Naive thymus-derived CD4-positive, alpha-beta T cell (primary cell): Measurements from ENCODE around the gene SERPINE2. TPM values are rescaled to one million over a fixed set of nuclear protein-coding genes. Genes with fewer than 3 reads are reported as not detected.

Experiments used
- ATAC-seq: fragments of 150-1000 bp; cut with Tn5 transposase; 2 replicates; pipeline ENCODE4 v1.10.0; 2021; ENCODE audit warnings: mild to moderate bottlenecking, moderate library complexity
- CTCF ChIA-PET: fragments of 350-600 bp; sonication (Branson Sonifier 250); formaldehyde crosslinking; loops from one replicate; lab custom pipeline; 2021; ENCODE audit warnings: antibody characterized with exemption; lab: Charles Lee
- POLR2A ChIA-PET: fragments of 350-600 bp; sonication (Branson Sonifier 250); formaldehyde crosslinking; loops from one replicate; lab custom pipeline; 2021; ENCODE audit warnings: antibody characterized with exemption, inconsistent platforms; lab: Charles Lee
- DNase-seq, 9 donors: peaks; one replicate each; pipeline versions ENCODE4 v3.0.0 to v3.0.0-alpha.2; 2020 to 2022; ENCODE audit warnings: mixed read lengths in 1 of 9
- H3K27ac ChIP-seq: one replicate; pipeline ENCODE4 v1.7.0; 2013; ENCODE audit warnings: mild to moderate bottlenecking, low read depth, low read length, moderate library complexity
- H3K27me3 ChIP-seq, 2 donors: one replicate each; pipeline ENCODE4 v1.7.0; 2013; ENCODE audit warnings: low read length in 2 of 2, mild to moderate bottlenecking in 2 of 2, moderate library complexity in 2 of 2; ENCODE audit not compliant: control insufficient read depth in 2 of 2, insufficient read depth in 2 of 2
- H3K36me3 ChIP-seq, 3 experiments: 1 replicate in 2 of 3; 2 replicates in 1 of 3; pipeline ENCODE4 v1.7.0; 2013; ENCODE audit warnings: low read length in 3 of 3, mild to moderate bottlenecking in 3 of 3, moderate library complexity in 1 of 3; ENCODE audit not compliant: insufficient read depth in 3 of 3, control insufficient read depth in 2 of 3
- H3K4me1 ChIP-seq, 2 donors: one replicate each; pipeline ENCODE4 v1.7.0; 2013; ENCODE audit warnings: low read length in 2 of 2, mild to moderate bottlenecking in 2 of 2, moderate library complexity in 1 of 2; ENCODE audit not compliant: control insufficient read depth in 2 of 2, insufficient read depth in 2 of 2
- H3K4me3 ChIP-seq: 2 replicates; pipeline ENCODE4 v1.7.0; 2013; ENCODE audit warnings: mild to moderate bottlenecking, low read length
- H3K9me3 ChIP-seq, 3 experiments: 1 replicate in 2 of 3; 2 replicates in 1 of 3; pipeline ENCODE4 v1.7.0; 2013; ENCODE audit warnings: low read length in 3 of 3; ENCODE audit not compliant: control insufficient read depth in 2 of 3
- H3K27ac Mint-ChIP-seq, 9 donors: one replicate each; pipeline ENCODE4 v1.8.0; 2020 to 2022; ENCODE audit warnings: mixed read lengths in 9 of 9, mild to moderate bottlenecking in 8 of 9, moderate library complexity in 5 of 9, inconsistent platforms in 2 of 9
- H3K27me3 Mint-ChIP-seq, 5 donors: one replicate each; pipeline ENCODE4 v1.8.0; 2021 to 2022; ENCODE audit warnings: mixed read lengths in 5 of 5, mild to moderate bottlenecking in 1 of 5
- H3K36me3 Mint-ChIP-seq, 5 donors: one replicate each; pipeline ENCODE4 v1.8.0; 2020 to 2022; ENCODE audit warnings: mixed read lengths in 5 of 5, mild to moderate bottlenecking in 3 of 5, inconsistent platforms in 1 of 5
- H3K4me1 Mint-ChIP-seq, 7 donors: one replicate each; pipeline ENCODE4 v1.8.0; 2020 to 2022; ENCODE audit warnings: mixed read lengths in 7 of 7, mild to moderate bottlenecking in 3 of 7, inconsistent platforms in 1 of 7
- H3K4me3 Mint-ChIP-seq, 10 donors: one replicate each; pipeline ENCODE4 v1.8.0; 2020 to 2022; ENCODE audit warnings: mild to moderate bottlenecking in 10 of 10, mixed read lengths in 10 of 10, moderate library complexity in 6 of 10, inconsistent platforms in 2 of 10
- H3K9me3 Mint-ChIP-seq, 11 donors: one replicate each; pipeline ENCODE4 v1.8.0; 2020 to 2022; ENCODE audit warnings: mixed read lengths in 11 of 11, mild to moderate bottlenecking in 4 of 11, inconsistent platforms in 1 of 11, moderate library complexity in 1 of 11
- intact Hi-C, 2 donors: fragments of 100-400 bp; cut with micrococcal nuclease; formaldehyde crosslinking; loops; one replicate each; pipeline ENCODE4 v1.15.1; 2023
- polyA plus RNA-seq, 2 donors: library from polyadenylated mRNA; unstranded; fragments of 300-500 nt; fragmentation: Illumina TruSeq; gene quantifications; one replicate each; pipeline ENCODE4 v1.2.3, GENCODE V29; 2021
- total RNA-seq, 6 experiments: library from RNA in 5 of 6; stranded (reverse) in 5 of 6; gene quantifications; 1 replicate in 5 of 6; 2 replicates in 1 of 6; pipeline ENCODE4 v1.2.3 and lab custom pipeline; 2021 to 2026

SERPINE2 gene
- total and polyA plus RNA-seq, 7 experiments from 2014 or later = 5.2 to 46.7 (median 14.7) TPM

DNA sequence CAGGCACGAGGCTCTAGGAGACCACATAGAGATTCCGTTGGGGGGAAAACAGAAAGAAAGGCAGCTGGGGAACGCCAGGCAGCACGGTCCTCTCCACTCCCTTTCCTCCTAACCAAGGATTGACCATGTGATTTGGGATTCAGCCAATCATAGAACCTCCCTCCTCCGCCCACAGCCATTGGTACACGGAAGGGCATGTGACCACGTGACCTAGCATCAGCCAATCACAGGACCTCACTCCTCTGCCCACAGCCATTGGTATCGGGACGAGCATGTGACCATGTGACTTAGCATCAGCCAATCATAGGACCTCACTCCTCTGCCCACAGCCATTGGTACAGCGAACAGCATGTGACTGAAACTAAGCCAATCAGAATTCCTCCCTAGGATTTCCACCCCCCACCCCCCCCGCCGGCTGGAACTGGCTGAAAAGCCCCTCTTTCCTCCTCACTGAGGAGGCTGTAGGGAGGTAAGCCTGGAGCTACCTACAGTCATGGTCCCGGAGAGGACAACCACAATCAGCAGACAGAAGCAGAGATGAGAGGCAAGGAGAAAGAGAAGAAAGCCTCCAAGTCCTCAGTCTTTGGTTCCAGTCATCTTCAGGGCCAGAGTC, 7.6 kb downstream of the SERPINE2 start:
- no peaks in the 10 kb centered on the region for H3K36me3 ChIP-seq
- H3K4me3 ChIP-seq = no peak overlapping the region
- intact Hi-C loops = loop anchor here in 1 of 2 donors (10.0 kb wide), 1 partner anchor 197 kb away; the partner anchor contains the start of gene AP1S3
- ATAC-seq (no peak), DNase-seq (no peak)
- CTCF ChIA-PET = interaction anchor here (1.1 kb wide), 1 partner anchor 337 kb away, joined by 3 read pairs; no protein-coding TSS in a partner anchor
- Mint-ChIP-seq H3K36me3 (peaks cover 0 to 19% (median 0%) of the 10 kb centered on the region in 5 donors), H3K27me3 (peaks cover 0 to 13% (median 0%) of the 10 kb centered on the region in 5 donors), H3K27ac (peak overlapping the region in 4 of 9 donors; percentile 20 to 56 (median 37)), H3K4me1 (peaks cover 17 to 75% (median 56%) of the 10 kb centered on the region in 7 donors), H3K4me3 (peak overlapping the region in 1 of 10 donors; percentile 34), H3K9me3 (peaks cover 0 to 2% (median 0%) of the 10 kb centered on the region in 11 donors)
- POLR2A ChIA-PET = interaction anchor here (0.7 kb wide), 1 partner anchor 11 kb away, joined by 3 read pairs; no protein-coding TSS in a partner anchor
- H3K27ac ChIP-seq = no peak overlapping the region
- H3K4me1 ChIP-seq = peaks cover 0 to 27% of the 10 kb centered on the region in 2 donors
- H3K27me3 ChIP-seq = peaks cover 0 to 6% of the 10 kb centered on the region in 2 donors
- no peaks in the 10 kb centered on the region for H3K9me3 ChIP-seq

DNA sequence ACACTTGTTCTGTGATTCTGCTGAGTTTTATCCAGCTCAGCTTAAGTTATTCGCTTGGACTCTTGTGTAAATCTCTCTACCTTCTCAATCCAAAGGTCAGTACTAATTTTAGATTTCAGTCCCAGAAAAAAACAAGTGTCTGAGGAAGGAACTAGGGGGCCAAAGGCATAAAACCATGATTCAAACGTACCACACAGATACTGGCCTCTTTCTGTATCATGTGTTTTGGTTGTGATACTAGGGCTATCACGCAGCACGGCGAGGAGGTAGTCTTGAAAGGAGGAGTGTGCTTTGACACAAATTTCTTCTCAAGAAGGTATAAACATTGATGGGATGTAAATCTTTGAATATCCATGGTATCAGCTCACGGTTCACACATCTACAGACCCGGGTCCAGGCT, 8.3 kb downstream of the SERPINE2 start:
- Histone ChIP-seq H3K4me1 (peaks cover 0 to 34% of the 10 kb centered on the region in 2 donors), H3K27ac (no peak overlapping the region), H3K36me3 (no peaks in the 10 kb centered on the region), H3K27me3 (peaks cover 0 to 6% of the 10 kb centered on the region in 2 donors), H3K4me3 (no peak overlapping the region), H3K9me3 (no peaks in the 10 kb centered on the region)
- POLR2A ChIA-PET = no interaction called here
- intact Hi-C loops = loop anchor here in 1 of 2 donors (10.0 kb wide), 1 partner anchor 196 kb away; the partner anchor contains the start of gene AP1S3
- CTCF ChIA-PET = no interaction called here
- no peak for ATAC-seq
- Mint-ChIP-seq H3K4me1 (peaks cover 22 to 77% (median 61%) of the 10 kb centered on the region in 7 donors), H3K9me3 (peaks cover 0 to 4% (median 0%) of the 10 kb centered on the region in 11 donors), H3K27ac (no peak overlapping the region), H3K36me3 (peaks cover 0 to 25% (median 0%) of the 10 kb centered on the region in 5 donors), H3K27me3 (peaks cover 0 to 10% (median 0%) of the 10 kb centered on the region in 5 donors), H3K4me3 (no peak overlapping the region)
- no peak for DNase-seq

DNA sequence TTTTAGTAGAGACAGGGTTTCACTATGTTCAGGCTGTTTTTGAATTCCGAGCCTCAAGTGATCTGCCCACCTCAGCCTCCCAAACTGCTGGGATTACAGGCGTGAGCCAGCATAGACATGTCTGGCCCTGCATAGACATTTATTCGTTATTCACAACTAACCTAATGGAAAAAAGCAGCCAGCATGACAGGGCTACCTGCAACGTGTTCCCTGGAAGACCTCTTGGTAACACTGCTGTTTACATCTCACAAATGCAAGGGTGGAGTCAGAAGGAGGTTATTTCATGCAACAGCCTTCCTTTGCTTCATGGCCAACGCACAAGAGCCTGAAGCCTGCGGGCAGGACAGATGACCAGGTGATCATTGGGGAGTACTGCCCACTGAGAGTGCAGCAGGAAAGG, 9.2 kb downstream of the SERPINE2 start:
- ChIA-PET CTCF (no interaction called here), POLR2A (no interaction called here)
- Mint-ChIP-seq H3K4me1 (peaks cover 30 to 86% (median 70%) of the 10 kb centered on the region in 7 donors), H3K27me3 (peaks cover 0 to 10% (median 0%) of the 10 kb centered on the region in 5 donors), H3K36me3 (peaks cover 0 to 28% (median 0%) of the 10 kb centered on the region in 5 donors), H3K9me3 (peaks cover 0 to 8% (median 0%) of the 10 kb centered on the region in 11 donors), H3K4me3 (peak overlapping the region in 1 of 10 donors; percentile 9), H3K27ac (peak overlapping the region in 1 of 9 donors; percentile 41)
- no peak overlapping the region for H3K4me3 ChIP-seq
- H3K4me1 ChIP-seq = peaks cover 0 to 43% of the 10 kb centered on the region in 2 donors
- ATAC-seq (no peak), DNase-seq (no peak)
- peaks cover 0 to 6% of the 10 kb centered on the region in 2 donors for H3K27me3 ChIP-seq
- no peaks in the 10 kb centered on the region for H3K36me3 ChIP-seq
- H3K27ac ChIP-seq = no peak overlapping the region
- intact Hi-C loops = loop anchor here (10.0 kb wide), 2 partner anchors 195 to 495 kb away; partner anchors contain the start of gene AP1S3 (in 1 of the 2)
- no peaks in the 10 kb centered on the region for H3K9me3 ChIP-seq

DNA sequence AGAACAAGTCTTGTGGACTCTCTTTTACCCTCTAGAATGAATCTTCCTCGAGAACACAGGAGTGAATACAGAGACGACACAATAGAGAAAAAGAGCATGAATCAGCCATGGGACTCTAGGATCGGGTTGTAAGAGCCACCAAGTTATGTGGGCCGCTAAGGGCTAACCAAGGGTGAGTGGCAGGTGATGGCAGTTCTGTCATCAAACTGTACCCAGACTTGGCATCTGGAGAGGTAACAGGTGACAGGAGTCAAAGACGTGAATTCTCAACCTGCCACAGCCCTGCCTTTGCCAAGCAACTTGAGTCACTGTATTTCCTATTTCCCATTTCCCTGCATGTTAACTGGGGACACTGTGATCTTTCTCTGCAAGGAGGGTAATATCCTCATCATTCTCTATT, 11.2 kb downstream of the SERPINE2 start:
- H3K36me3 ChIP-seq = no peaks in the 10 kb centered on the region
- H3K9me3 ChIP-seq = no peaks in the 10 kb centered on the region
- intact Hi-C loops = loop anchor here in 1 of 2 donors (2.0 to 10.0 kb wide), 2 partner anchors 497 to 557 kb away; partner anchors contain the start of gene CUL3
- peaks cover 0 to 60% of the 10 kb centered on the region in 2 donors for H3K4me1 ChIP-seq
- peak overlapping the region; percentile 66 to 96 (median 92) for H3K27ac Mint-ChIP-seq
- H3K9me3 Mint-ChIP-seq = peaks cover 0 to 8% (median 0%) of the 10 kb centered on the region in 11 donors
- no peak overlapping the region for H3K27ac ChIP-seq
- H3K4me3 Mint-ChIP-seq = peak overlapping the region in 9 of 10 donors; percentile 2 to 86 (median 49)
- ChIA-PET CTCF (no interaction called here), POLR2A (no interaction called here)
- DNase-seq = no peak
- no peak for ATAC-seq
- H3K36me3 Mint-ChIP-seq = peaks cover 0 to 26% (median 0%) of the 10 kb centered on the region in 5 donors
- H3K4me3 ChIP-seq = no peak overlapping the region
- peaks cover 40 to 90% (median 75%) of the 10 kb centered on the region in 7 donors for H3K4me1 Mint-ChIP-seq
- H3K27me3 ChIP-seq = peaks cover 0 to 6% of the 10 kb centered on the region in 2 donors
- no peaks in the 10 kb centered on the region for H3K27me3 Mint-ChIP-seq

DNA sequence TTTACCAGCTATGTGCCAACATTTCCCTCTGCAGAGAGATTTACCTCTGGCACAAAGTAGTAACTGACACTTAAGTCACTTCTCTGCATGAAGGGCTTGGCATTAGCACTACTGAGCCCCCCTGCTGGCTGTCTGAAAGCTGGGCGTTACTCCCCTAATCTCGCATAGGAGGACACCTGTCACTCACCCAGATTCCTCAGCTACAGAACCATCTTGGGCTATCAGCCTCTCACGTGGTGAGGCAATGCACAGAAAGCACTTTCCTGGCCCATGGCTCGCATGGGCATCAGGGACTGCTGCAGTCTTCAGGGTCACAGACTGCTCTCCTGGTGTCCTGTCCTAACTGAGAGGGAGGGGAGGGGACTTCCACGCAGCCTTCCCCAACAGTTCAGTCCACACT, 12.0 kb downstream of the SERPINE2 start:
- Histone ChIP-seq H3K36me3 (no peaks in the 10 kb centered on the region), H3K4me3 (no peak overlapping the region), H3K9me3 (no peaks in the 10 kb centered on the region), H3K27me3 (no peaks in the 10 kb centered on the region), H3K27ac (peak overlapping the region; percentile 56), H3K4me1 (peaks cover 0 to 56% of the 10 kb centered on the region in 2 donors)
- Mint-ChIP-seq H3K4me3 (peak overlapping the region in 4 of 10 donors; percentile 34 to 86 (median 67)), H3K9me3 (peaks cover 0 to 8% (median 0%) of the 10 kb centered on the region in 11 donors), H3K27me3 (no peaks in the 10 kb centered on the region), H3K4me1 (peaks cover 40 to 88% (median 72%) of the 10 kb centered on the region in 7 donors), H3K36me3 (peaks cover 0 to 26% (median 0%) of the 10 kb centered on the region in 5 donors), H3K27ac (peak overlapping the region in 8 of 9 donors; percentile 66 to 96 (median 90))
- CTCF ChIA-PET = interaction anchor here (1.5 kb wide), 1 partner anchor 34 kb away, joined by 9 read pairs; no protein-coding TSS in a partner anchor
- intact Hi-C loops = loop anchor here in 1 of 2 donors (2.0 to 10.0 kb wide), 2 partner anchors 498 to 558 kb away; partner anchors contain the start of gene CUL3
- DNase-seq (no peak), ATAC-seq (no peak)
- POLR2A ChIA-PET = interaction anchor here (0.8 to 1.0 kb wide), 2 partner anchors 8 to 69 kb away, joined by 3 to 5 read pairs; no protein-coding TSS in a partner anchor

DNA sequence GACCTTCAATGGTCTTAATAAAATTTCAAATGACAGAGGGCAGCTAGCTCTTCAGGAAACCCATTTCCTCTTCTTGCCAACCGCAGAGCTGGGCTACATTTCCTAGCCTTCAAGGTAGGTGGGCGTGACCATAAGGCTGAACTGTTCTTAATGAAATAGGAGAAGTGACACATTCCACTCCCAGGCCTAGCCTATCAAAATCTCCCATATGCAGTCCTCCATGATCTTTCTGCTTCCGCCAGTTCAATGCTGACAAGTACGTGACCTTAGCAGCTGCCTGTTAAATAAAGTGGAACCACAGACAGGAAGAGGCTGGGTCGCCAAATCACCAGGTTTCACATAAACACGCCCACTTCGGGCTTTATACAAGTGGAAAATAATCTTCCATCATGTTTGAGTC, 13.2 kb downstream of the SERPINE2 start:
- Mint-ChIP-seq H3K27me3 (no peaks in the 10 kb centered on the region), H3K4me1 (peaks cover 37 to 86% (median 70%) of the 10 kb centered on the region in 7 donors), H3K9me3 (peaks cover 0 to 9% (median 0%) of the 10 kb centered on the region in 11 donors), H3K4me3 (peak overlapping the region; percentile 31 to 86 (median 60)), H3K27ac (peak overlapping the region; percentile 85 to 96 (median 92)), H3K36me3 (peaks cover 0 to 29% (median 3%) of the 10 kb centered on the region in 5 donors)
- H3K9me3 ChIP-seq = no peaks in the 10 kb centered on the region
- H3K27ac ChIP-seq = peak overlapping the region; percentile 56
- POLR2A ChIA-PET = no interaction called here
- ATAC-seq = peak; percentile 93
- intact Hi-C loops = loop anchor here (1.0 to 10.0 kb wide), 6 partner anchors 12 to 559 kb away; partner anchors contain the start of genes CUL3 (in 2 of the 2) and MRPL44 (in 2 of the 2)
- peak in 8 of 9 donors; percentile 47 to 78 (median 68) for DNase-seq
- H3K4me3 ChIP-seq = no peak overlapping the region
- no peaks in the 10 kb centered on the region for H3K36me3 ChIP-seq
- H3K4me1 ChIP-seq = peaks cover 0 to 56% of the 10 kb centered on the region in 2 donors
- H3K27me3 ChIP-seq = no peaks in the 10 kb centered on the region
- CTCF ChIA-PET = interaction anchor here (1.5 to 1.8 kb wide), 2 partner anchors 32 kb away, joined by 9 read pairs; no protein-coding TSS in a partner anchor
